ENCODE results near the gene ODF4.

DNA sequence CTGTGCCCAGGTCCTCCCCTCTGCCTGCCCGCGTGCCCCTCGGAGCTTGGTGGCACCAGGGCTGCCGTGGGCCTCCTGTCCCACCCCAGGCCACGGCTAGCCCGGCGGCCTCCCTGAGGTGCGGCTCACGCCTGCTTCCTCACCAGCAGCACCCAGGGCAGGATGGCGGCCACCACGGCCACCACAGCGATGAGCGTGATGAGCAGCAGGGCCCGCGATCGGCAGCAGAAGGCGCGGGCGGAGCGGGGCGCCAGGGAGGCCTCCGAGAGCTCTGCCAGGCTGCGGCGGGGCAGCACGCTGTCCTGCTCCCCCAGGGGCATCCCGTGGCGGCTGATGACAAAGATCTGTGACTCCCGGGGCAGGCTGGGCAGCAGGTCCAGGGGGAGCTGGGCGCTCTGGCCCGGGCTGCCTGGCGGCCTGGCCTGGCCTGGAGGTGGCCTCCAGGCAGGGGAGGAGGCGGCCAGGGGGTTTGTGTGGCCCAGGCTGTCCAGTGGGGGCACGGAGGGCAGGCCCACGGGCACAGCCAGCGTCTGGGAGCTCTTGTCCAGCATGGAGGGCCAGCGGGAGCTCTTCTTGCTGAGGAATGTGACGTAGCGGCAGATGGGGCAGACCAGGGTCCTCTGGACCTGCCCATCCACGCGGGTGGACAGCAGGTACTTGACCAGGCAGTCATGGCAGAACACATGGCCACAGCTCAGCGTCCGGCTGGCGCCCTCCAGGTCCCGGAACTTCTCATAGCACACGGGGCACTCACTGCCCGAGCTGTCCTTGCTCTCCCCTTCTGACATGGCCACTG lies 53.2 kb downstream of the ODF4 start:
- TF ChIP-seq ZNF8 (CRISPR knock-in tag; IDR thresholded peaks at IDR 0.05) = no peak
- no peak for TF ChIP-seq SNAI2 (CRISPR knock-in tag; IDR thresholded peaks at IDR 0.05)
- TF ChIP-seq, protein P1, sequence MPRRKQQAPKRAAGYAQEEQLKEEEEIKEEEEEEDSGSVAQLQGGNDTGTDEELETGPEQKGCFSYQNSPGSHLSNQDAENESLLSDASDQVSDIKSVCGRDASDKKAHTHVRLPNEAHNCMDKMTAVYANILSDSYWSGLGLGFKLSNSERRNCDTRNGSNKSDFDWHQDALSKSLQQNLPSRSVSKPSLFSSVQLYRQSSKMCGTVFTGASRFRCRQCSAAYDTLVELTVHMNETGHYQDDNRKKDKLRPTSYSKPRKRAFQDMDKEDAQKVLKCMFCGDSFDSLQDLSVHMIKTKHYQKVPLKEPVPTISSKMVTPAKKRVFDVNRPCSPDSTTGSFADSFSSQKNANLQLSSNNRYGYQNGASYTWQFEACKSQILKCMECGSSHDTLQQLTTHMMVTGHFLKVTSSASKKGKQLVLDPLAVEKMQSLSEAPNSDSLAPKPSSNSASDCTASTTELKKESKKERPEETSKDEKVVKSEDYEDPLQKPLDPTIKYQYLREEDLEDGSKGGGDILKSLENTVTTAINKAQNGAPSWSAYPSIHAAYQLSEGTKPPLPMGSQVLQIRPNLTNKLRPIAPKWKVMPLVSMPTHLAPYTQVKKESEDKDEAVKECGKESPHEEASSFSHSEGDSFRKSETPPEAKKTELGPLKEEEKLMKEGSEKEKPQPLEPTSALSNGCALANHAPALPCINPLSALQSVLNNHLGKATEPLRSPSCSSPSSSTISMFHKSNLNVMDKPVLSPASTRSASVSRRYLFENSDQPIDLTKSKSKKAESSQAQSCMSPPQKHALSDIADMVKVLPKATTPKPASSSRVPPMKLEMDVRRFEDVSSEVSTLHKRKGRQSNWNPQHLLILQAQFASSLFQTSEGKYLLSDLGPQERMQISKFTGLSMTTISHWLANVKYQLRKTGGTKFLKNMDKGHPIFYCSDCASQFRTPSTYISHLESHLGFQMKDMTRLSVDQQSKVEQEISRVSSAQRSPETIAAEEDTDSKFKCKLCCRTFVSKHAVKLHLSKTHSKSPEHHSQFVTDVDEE (CRISPR knock-in tag; IDR thresholded peaks at IDR 0.05) = no peak
- TF ChIP-seq, protein P2, sequence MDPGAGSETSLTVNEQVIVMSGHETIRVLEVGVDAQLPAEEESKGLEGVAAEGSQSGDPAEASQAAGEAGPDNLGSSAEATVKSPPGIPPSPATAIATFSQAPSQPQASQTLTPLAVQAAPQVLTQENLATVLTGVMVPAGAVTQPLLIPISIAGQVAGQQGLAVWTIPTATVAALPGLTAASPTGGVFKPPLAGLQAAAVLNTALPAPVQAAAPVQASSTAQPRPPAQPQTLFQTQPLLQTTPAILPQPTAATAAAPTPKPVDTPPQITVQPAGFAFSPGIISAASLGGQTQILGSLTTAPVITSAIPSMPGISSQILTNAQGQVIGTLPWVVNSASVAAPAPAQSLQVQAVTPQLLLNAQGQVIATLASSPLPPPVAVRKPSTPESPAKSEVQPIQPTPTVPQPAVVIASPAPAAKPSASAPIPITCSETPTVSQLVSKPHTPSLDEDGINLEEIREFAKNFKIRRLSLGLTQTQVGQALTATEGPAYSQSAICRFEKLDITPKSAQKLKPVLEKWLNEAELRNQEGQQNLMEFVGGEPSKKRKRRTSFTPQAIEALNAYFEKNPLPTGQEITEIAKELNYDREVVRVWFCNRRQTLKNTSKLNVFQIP (CRISPR knock-in tag; IDR thresholded peaks at IDR 0.05; ENCODE audit: borderline replicate concordance, low read depth) = no peak
- TF ChIP-seq ARNTL (CRISPR knock-in tag; IDR thresholded peaks at IDR 0.05; ENCODE audit: borderline replicate concordance, low read depth) = no peak
- TF ChIP-seq, protein P3, sequence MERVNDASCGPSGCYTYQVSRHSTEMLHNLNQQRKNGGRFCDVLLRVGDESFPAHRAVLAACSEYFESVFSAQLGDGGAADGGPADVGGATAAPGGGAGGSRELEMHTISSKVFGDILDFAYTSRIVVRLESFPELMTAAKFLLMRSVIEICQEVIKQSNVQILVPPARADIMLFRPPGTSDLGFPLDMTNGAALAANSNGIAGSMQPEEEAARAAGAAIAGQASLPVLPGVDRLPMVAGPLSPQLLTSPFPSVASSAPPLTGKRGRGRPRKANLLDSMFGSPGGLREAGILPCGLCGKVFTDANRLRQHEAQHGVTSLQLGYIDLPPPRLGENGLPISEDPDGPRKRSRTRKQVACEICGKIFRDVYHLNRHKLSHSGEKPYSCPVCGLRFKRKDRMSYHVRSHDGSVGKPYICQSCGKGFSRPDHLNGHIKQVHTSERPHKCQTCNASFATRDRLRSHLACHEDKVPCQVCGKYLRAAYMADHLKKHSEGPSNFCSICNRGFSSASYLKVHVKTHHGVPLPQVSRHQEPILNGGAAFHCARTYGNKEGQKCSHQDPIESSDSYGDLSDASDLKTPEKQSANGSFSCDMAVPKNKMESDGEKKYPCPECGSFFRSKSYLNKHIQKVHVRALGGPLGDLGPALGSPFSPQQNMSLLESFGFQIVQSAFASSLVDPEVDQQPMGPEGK (CRISPR knock-in tag; IDR thresholded peaks at IDR 0.05; ENCODE audit: borderline replicate concordance) = no peak
- TF ChIP-seq, protein P4, sequence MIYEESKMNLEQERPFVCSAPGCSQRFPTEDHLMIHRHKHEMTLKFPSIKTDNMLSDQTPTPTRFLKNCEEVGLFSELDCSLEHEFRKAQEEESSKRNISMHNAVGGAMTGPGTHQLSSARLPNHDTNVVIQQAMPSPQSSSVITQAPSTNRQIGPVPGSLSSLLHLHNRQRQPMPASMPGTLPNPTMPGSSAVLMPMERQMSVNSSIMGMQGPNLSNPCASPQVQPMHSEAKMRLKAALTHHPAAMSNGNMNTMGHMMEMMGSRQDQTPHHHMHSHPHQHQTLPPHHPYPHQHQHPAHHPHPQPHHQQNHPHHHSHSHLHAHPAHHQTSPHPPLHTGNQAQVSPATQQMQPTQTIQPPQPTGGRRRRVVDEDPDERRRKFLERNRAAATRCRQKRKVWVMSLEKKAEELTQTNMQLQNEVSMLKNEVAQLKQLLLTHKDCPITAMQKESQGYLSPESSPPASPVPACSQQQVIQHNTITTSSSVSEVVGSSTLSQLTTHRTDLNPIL (CRISPR knock-in tag; IDR thresholded peaks at IDR 0.05; ENCODE audit: low read depth) = no peak
- no peak for TF ChIP-seq PPARA (CRISPR knock-in tag; IDR thresholded peaks at IDR 0.05; ENCODE audit: borderline replicate concordance)
- TF ChIP-seq ZFP3 (CRISPR knock-in tag; IDR thresholded peaks at IDR 0.05) = no peak
- no peak for TF ChIP-seq ESRRG (CRISPR knock-in tag; IDR thresholded peaks at IDR 0.05)
- TF ChIP-seq GLIS3 (CRISPR knock-in tag; IDR thresholded peaks at IDR 0.05) = no peak
- no peak for TF ChIP-seq ISL1 (CRISPR knock-in tag; IDR thresholded peaks at IDR 0.05)
- no peak for TF ChIP-seq ZNF565 (CRISPR knock-in tag; conservative IDR thresholded peaks at IDR 0.05; ENCODE audit: low read depth)

Data from SK-N-SH treated with all-trans-retinoic acid at 6 μM for 48 hours (cell line).